PC-3 (cell line): ENCODE data around the gene IL1RN. TPM values are rescaled to one million over a fixed set of nuclear protein-coding genes. Genes with fewer than 3 reads are reported as not detected.

Source experiments
- ATAC-seq: fragments of 200-7000 bp; cut with Tn5 transposase; 2 replicates; pipeline ENCODE4 v1.9.1; 2020; ENCODE audit warnings: mild to moderate bottlenecking, moderate library complexity
- BruUV-seq: library from RNA; stranded (reverse); fragments of 400-500 nt; replicated peaks from 2 replicates; lab custom pipeline; 2021; lab: Mats Ljungman, UMichigan
- CTCF ChIA-PET: fragments of 300-600 bp; sonication (Branson Sonifier 250); formaldehyde crosslinking; loops from one replicate; lab custom pipeline; 2022; ENCODE audit warnings: antibody characterized with exemption; lab: Charles Lee
- POLR2A ChIA-PET: fragments of 300-600 bp; sonication (Branson Sonifier 250); formaldehyde crosslinking; loops from one replicate; lab custom pipeline; 2022; ENCODE audit warnings: antibody characterized with exemption; ENCODE audit not compliant: unreplicated experiment; lab: Charles Lee
- DNase-seq: peaks from one replicate; pipeline ENCODE4 v3.0.0-alpha.2; 2015
- H2AFZ ChIP-seq: fragments of 300-600 bp; sonication (generic); 2 replicates; pipeline ENCODE4 v1.6.0; 2016; ENCODE audit warnings: antibody characterized with exemption, low read length
- H3F3A ChIP-seq: fragments of 300-600 bp; sonication (generic); one replicate; pipeline ENCODE4 v1.6.0; 2017; ENCODE audit warnings: antibody characterized with exemption, low read length, control low read depth, mild to moderate bottlenecking; ENCODE audit not compliant: unreplicated experiment
- H3K27ac ChIP-seq: fragments of 300-600 bp; sonication (generic); 2 replicates; pipeline ENCODE4 v1.5.1; 2016; ENCODE audit warnings: mild to moderate bottlenecking, low read length
- H3K27me3 ChIP-seq: fragments of 300-600 bp; sonication (generic); 2 replicates; pipeline ENCODE4 v1.6.1; 2016; ENCODE audit warnings: low read length, mixed read lengths
- H3K36me3 ChIP-seq: fragments of 300-600 bp; sonication (generic); 2 replicates; pipeline ENCODE4 v1.6.1; 2016; ENCODE audit warnings: low read depth, mixed run types, low read length, mixed read lengths
- H3K4me1 ChIP-seq: fragments of 300-600 bp; sonication (generic); 2 replicates; pipeline ENCODE4 v1.5.1; 2016; ENCODE audit warnings: low read length; ENCODE audit not compliant: insufficient read depth
- H3K4me2 ChIP-seq: fragments of 300-600 bp; sonication (generic); 2 replicates; pipeline ENCODE4 v1.6.0; 2016; ENCODE audit warnings: low read length
- H3K4me3 ChIP-seq: fragments of 300-600 bp; sonication (generic); 2 replicates; pipeline ENCODE4 v1.5.1; 2016; ENCODE audit warnings: mild to moderate bottlenecking, low read length, mixed read lengths
- H3K79me2 ChIP-seq: fragments of 300-600 bp; sonication (generic); 2 replicates; pipeline ENCODE4 v1.6.1; 2017; ENCODE audit warnings: low read length, mixed read lengths
- H3K9ac ChIP-seq: fragments of 300-600 bp; sonication (generic); 2 replicates; pipeline ENCODE4 v1.6.0; 2016; ENCODE audit warnings: mild to moderate bottlenecking, low read length
- H3K9me2 ChIP-seq: fragments of 300-600 bp; sonication (generic); replicated peaks from 2 replicates; pipeline ENCODE4 v1.6.1; 2016; ENCODE audit warnings: mixed run types, low read length, mixed read lengths
- H3K9me3 ChIP-seq: fragments of 300-600 bp; sonication (generic); 2 replicates; pipeline ENCODE4 v1.6.1; 2016; ENCODE audit warnings: low read length, mixed read lengths
- H4K20me1 ChIP-seq: fragments of 300-600 bp; sonication (generic); 2 replicates; pipeline ENCODE4 v1.6.1; 2016; ENCODE audit warnings: low read length, mixed read lengths
- CTCF ChIP-seq: fragments of 300-600 bp; sonication (generic); conservative IDR thresholded peaks from 2 replicates; pipeline ENCODE4 v1.5.1; 2017; ENCODE audit warnings: antibody characterized with exemption, low read depth, mild to moderate bottlenecking, low read length
- EZH2 ChIP-seq: fragments of 300-600 bp; sonication (generic); IDR thresholded peaks from one replicate; pipeline ENCODE4 v1.6.1; 2017; ENCODE audit warnings: antibody characterized with exemption, mild to moderate bottlenecking, low read length; ENCODE audit not compliant: unreplicated experiment
- EZH2phosphoT487 ChIP-seq: fragments of 300-600 bp; sonication (generic); IDR thresholded peaks from 2 replicates; pipeline ENCODE4 v1.6.1; 2018; ENCODE audit warnings: mild to moderate bottlenecking, antibody characterized with exemption, low read length, borderline replicate concordance
- intact Hi-C: fragments of 100-400 bp; cut with micrococcal nuclease; formaldehyde crosslinking; loops from 2 replicates; pipeline ENCODE4 v1.9.0; 2023
- total RNA-seq: library from RNA; depleted of rRNA; stranded (reverse); fragments of >200 nt; gene quantifications from 2 replicates; pipeline ENCODE4 v1.2.3, GENCODE V29; 2014

IL1RN gene
- total RNA-seq, 1 experiment from 2014 or later = 1.3 TPM

- H3F3A ChIP-seq = no peaks in the 10 kb centered on the region
- H3K9me2 ChIP-seq = no peaks in the 10 kb centered on the region
- H3K9ac ChIP-seq = no peak overlapping the region
- peaks cover 35% of the 10 kb centered on the region for H3K4me1 ChIP-seq
- ATAC-seq (no peak), DNase-seq (no peak)
- H3K27me3 ChIP-seq = no peaks in the 10 kb centered on the region
- no peaks in the 10 kb centered on the region for H3K9me3 ChIP-seq
- ChIA-PET POLR2A (no interaction called here), CTCF (no interaction called here)
- no TSS peak for BruUV-seq
- no peak for TF ChIP-seq CTCF
- TF ChIP-seq EZH2phosphoT487 = no peak
- TF ChIP-seq EZH2 = no peak
- intact Hi-C loops = no loop called here
- H3K36me3 ChIP-seq = no peaks in the 10 kb centered on the region
- H3K79me2 ChIP-seq = no peaks in the 10 kb centered on the region
- no peak overlapping the region for H3K27ac ChIP-seq
- no peak overlapping the region for H3K4me3 ChIP-seq
- no peak overlapping the region for H2AFZ ChIP-seq
- no peak overlapping the region for H3K4me2 ChIP-seq
- no peaks in the 10 kb centered on the region for H4K20me1 ChIP-seq
Measured at GRCh38 chr2:113119111-113119510, 8.3 kb upstream of the IL1RN start.

GRCh38 chr2:113120861-113121260 lies 6.5 kb upstream of the IL1RN start:
- CTCF ChIA-PET = no interaction called here
- H3K4me1 ChIP-seq = peaks cover 42% of the 10 kb centered on the region

More at GRCh38 chr2:113120861-113121260, 6.5 kb upstream of the IL1RN start:
- H3F3A ChIP-seq = no peaks in the 10 kb centered on the region
- no peak for ATAC-seq
- H3K36me3 ChIP-seq = no peaks in the 10 kb centered on the region
- no peak overlapping the region for H3K27ac ChIP-seq
- no peak for DNase-seq
- intact Hi-C loops = no loop called here
- H3K9me2 ChIP-seq = no peaks in the 10 kb centered on the region
- no peaks in the 10 kb centered on the region for H3K27me3 ChIP-seq
- POLR2A ChIA-PET = no interaction called here
- TF ChIP-seq CTCF (no peak), EZH2phosphoT487 (no peak), EZH2 (no peak)
- H3K79me2 ChIP-seq = no peaks in the 10 kb centered on the region
- H3K4me2 ChIP-seq = no peak overlapping the region
- no peak overlapping the region for H3K4me3 ChIP-seq
- no peak overlapping the region for H2AFZ ChIP-seq
- H3K9ac ChIP-seq = no peak overlapping the region
- no peaks in the 10 kb centered on the region for H4K20me1 ChIP-seq
- no peaks in the 10 kb centered on the region for H3K9me3 ChIP-seq
- no TSS peak for BruUV-seq
